ENCODE measurements around the gene POFUT2. TPM values are rescaled to one million over a fixed set of nuclear protein-coding genes. Genes with fewer than 3 reads are reported as not detected.

Gene POFUT2
- total and polyA plus RNA-seq, 2 donors from 2014 or later: 18.3 to 30.2 TPM

GRCh38 chr21:45253633-45254459, 33.8 kb downstream of the POFUT2 start:
- Histone ChIP-seq H3K36me3 (ENCODE audit: control insufficient read depth in 2 of 3, insufficient read depth in 3 of 3, low read length in 3 of 3) (no peaks in the 10 kb centered on the region), H3K9me3 (ENCODE audit: control insufficient read depth in 2 of 3, insufficient read depth in 1 of 3, low read length in 3 of 3) (no peaks in the 10 kb centered on the region), H3K4me3 (ENCODE audit: low read length in 3 of 3) (no peak overlapping the region), H3K27ac (ENCODE audit: low read depth in 2 of 2, low read length in 2 of 2) (no peak overlapping the region), H3K27me3 (ENCODE audit: control insufficient read depth, insufficient read depth, low read length) (no peaks in the 10 kb centered on the region), H3K9ac (ENCODE audit: low read length in 3 of 3) (no peak overlapping the region), H3K4me1 (ENCODE audit: control insufficient read depth in 2 of 3, insufficient read depth in 2 of 3, low read depth in 1 of 3, low read length in 3 of 3) (no peaks in the 10 kb centered on the region)
- FAIRE-seq: no peak
- intact Hi-C loops (cut with DNase I): no loop called here
- DNase-seq: peak in 2 of 5 donors; percentile 28 to 70
- TF ChIP-seq CTCF (IDR thresholded peaks at IDR 0.05; ENCODE audit: borderline replicate concordance, extremely low read depth, insufficient read depth): no peak

GRCh38 chr21:45253180-45253579, 34.5 kb downstream of the POFUT2 start:
- TF ChIP-seq CTCF (IDR thresholded peaks at IDR 0.05; ENCODE audit: borderline replicate concordance, extremely low read depth, insufficient read depth): no peak
- FAIRE-seq (no peak), DNase-seq (peak in 1 of 5 donors; percentile 52)
- Histone ChIP-seq H3K4me1 (ENCODE audit: control insufficient read depth in 2 of 3, insufficient read depth in 2 of 3, low read depth in 1 of 3, low read length in 3 of 3) (no peaks in the 10 kb centered on the region), H3K9ac (ENCODE audit: low read length in 3 of 3) (no peak overlapping the region), H3K27ac (ENCODE audit: low read depth in 2 of 2, low read length in 2 of 2) (no peak overlapping the region), H3K36me3 (ENCODE audit: control insufficient read depth in 2 of 3, insufficient read depth in 3 of 3, low read length in 3 of 3) (no peaks in the 10 kb centered on the region), H3K4me3 (ENCODE audit: low read length in 3 of 3) (no peak overlapping the region), H3K27me3 (ENCODE audit: control insufficient read depth, insufficient read depth, low read length) (no peaks in the 10 kb centered on the region), H3K9me3 (ENCODE audit: control insufficient read depth in 2 of 3, insufficient read depth in 1 of 3, low read length in 3 of 3) (no peaks in the 10 kb centered on the region)
- intact Hi-C loops (cut with DNase I): no loop called here

DNA sequence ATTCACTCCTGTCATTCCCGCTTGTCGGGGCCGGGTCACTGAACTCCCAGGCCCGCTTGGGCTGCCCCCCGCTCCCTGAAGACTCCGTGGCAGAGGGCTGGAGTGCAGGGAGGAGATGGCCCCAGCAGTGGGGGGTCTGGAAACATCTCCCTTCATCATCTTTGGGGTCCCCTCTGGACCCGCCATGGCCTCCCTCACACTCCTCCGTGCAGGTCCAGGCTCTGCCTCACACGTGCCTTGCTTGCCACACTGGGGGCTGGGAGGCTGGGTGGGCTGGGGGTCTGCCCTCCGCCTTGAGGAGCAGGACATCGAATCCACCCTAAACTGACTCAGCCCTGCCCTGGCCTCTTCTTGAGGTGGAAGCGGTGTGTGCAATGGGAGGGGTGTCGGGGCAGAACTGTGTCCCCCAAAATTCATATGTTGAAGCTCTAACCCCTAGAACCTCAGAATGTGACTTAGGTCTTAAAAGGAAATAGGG, 35.2 kb downstream of the POFUT2 start:
- H3K27me3 ChIP-seq (ENCODE audit: control insufficient read depth, insufficient read depth, low read length): no peaks in the 10 kb centered on the region
- H3K4me1 ChIP-seq (ENCODE audit: control insufficient read depth in 2 of 3, insufficient read depth in 2 of 3, low read depth in 1 of 3, low read length in 3 of 3): no peaks in the 10 kb centered on the region
- FAIRE-seq (no peak), DNase-seq (peak in 2 of 5 donors; percentile 30 to 52)
- H3K27ac ChIP-seq (ENCODE audit: low read depth in 2 of 2, low read length in 2 of 2): no peak overlapping the region
- H3K9ac ChIP-seq (ENCODE audit: low read length in 3 of 3): no peak overlapping the region
- H3K36me3 ChIP-seq (ENCODE audit: control insufficient read depth in 2 of 3, insufficient read depth in 3 of 3, low read length in 3 of 3): no peaks in the 10 kb centered on the region
- no peaks in the 10 kb centered on the region for H3K9me3 ChIP-seq (ENCODE audit: control insufficient read depth in 2 of 3, insufficient read depth in 1 of 3, low read length in 3 of 3)
- no peak overlapping the region for H3K4me3 ChIP-seq (ENCODE audit: low read length in 3 of 3)
- intact Hi-C loops (cut with DNase I): no loop called here
- TF ChIP-seq CTCF (IDR thresholded peaks at IDR 0.05; ENCODE audit: borderline replicate concordance, extremely low read depth, insufficient read depth): no peak
